CD4-positive, alpha-beta T cell treated with Interleukin-12 subunit alpha and Interleukin-12 subunit beta, for 1 hour (primary cell): ENCODE measurements around the gene PTGIR.

Experiments
- DNase-seq: peaks from one replicate; pipeline ENCODE4 v3.0.0-alpha.2; 2020

The PTGIR gene

DNA sequence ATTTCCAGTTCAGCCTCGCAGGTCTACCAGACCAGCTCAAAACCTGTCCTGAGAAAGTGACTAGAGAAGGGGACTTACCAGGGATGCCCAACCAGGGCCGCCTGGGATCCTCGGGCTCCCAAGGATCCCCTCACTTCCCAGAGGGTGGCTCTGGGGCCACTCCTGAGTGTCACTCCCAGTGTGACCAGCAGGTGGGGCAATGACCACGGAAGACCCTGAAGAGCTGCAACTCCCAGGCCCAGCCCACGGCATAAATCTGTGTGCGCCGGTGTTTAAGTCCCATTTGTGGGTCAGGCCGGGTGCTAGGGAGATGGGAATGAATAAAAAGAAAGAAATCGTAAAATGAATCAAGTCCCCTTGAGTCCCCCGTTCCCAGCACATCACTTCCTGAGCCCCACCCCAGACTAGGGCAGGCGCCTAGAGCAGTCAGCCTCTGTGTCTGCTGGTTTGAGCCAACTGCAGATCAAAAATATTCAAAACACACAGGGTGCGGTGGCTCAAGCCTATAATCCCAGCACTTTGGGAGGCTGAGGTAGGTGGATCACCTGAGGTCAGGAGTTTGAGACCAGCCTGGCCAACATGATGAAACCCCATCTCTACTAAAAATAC is 10.7 kb downstream of the PTGIR start:
- DNase-seq, result peak; percentile 81

- no peak for DNase-seq
Measured at GRCh38 chr19:46613525-46613924, 11.4 kb downstream of the PTGIR start.

- DNase-seq, result no peak
Measured at GRCh38 chr19:46611776-46612175, 13.1 kb downstream of the PTGIR start.

GRCh38 chr19:46610851-46611770 is 13.8 kb downstream of the PTGIR start:
- DNase-seq, result peak; percentile 60

- no peak for DNase-seq
Measured at GRCh38 chr19:46610413-46610775, 14.5 kb downstream of the PTGIR start.

DNA sequence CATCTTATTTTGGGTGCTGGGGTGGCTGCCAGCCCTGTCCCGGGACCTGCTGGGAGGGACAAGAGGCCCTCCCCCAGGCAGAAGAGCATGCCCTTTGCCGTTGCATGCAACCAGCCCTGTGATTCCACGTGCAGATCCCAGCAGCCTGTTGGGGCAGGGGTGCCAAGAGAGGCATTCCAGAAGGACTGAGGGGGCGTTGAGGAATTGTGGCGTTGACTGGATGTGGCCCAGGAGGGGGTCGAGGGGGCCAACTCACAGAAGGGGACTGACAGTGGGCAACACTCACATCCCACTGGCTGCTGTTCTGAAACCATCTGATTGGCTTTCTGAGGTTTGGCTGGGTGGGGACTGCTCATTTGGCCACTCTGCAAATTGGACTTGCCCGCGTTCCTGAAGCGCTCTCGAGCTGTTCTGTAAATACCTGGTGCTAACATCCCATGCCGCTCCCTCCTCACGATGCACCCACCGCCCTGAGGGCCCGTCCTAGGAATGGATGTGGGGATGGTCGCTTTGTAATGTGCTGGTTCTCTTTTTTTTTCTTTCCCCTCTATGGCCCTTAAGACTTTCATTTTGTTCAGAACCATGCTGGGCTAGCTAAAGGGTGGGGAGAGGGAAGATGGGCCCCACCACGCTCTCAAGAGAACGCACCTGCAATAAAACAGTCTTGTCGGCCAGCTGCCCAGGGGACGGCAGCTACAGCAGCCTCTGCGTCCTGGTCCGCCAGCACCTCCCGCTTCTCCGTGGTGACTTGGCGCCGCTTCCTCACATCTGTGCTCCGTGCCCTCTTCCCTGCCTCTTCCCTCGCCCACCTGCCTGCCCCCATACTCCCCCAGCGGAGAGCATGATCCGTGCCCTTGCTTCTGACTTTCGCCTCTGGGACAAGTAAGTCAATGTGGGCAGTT is 15.1 kb downstream of the PTGIR start:
- DNase-seq, result no peak

- no peak for DNase-seq
Measured at GRCh38 chr19:46608581-46609345, 16.1 kb downstream of the PTGIR start.

DNA sequence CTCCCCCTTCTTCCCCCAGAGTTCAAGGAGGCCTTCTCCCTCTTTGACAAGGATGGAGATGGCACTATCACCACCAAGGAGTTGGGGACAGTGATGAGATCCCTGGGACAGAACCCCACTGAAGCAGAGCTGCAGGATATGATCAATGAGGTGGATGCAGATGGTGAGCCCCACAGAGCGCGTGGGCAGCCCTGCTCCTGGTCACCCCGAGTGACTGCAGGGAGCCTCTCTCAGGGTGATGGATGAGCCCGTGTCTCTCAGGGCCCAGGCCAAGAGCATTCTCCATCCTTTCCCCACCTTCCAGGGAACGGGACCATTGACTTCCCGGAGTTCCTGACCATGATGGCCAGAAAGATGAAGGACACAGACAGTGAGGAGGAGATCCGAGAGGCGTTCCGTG is 16.7 kb downstream of the PTGIR start:
- no peak for DNase-seq

- DNase-seq, result no peak
Measured at GRCh38 chr19:46607448-46607841, 17.4 kb downstream of the PTGIR start.

GRCh38 chr19:46606681-46607447 is 18.0 kb downstream of the PTGIR start:
- no peak for DNase-seq

- DNase-seq, result no peak
Measured at GRCh38 chr19:46606019-46606418, 18.9 kb downstream of the PTGIR start.

DNA sequence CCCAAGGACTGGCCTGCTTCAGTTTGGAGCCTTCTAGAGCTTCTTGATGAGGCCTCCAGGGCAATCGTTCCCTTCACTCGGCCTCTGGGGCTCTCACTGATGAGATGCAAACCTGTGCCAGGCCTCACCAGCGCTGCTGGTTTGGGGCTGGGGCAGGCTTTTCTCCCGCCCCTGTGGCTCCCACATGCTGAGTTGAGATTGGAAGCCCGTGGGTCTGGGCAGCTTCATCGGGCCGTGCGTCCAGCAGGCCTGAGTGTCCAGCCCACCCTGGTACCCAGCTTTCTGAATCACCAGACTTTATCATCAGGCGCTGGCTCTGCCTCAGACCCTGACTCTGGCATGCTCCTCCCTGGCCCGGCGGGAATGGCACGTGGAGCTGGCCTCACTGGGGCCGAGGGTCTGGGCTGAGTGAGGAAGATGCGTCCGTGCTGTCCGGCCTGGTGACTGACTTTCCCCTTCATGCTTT is 19.5 kb downstream of the PTGIR start:
- DNase-seq, result no peak

- no peak for DNase-seq
Measured at GRCh38 chr19:46604781-46605355, 20.0 kb downstream of the PTGIR start.

DNA sequence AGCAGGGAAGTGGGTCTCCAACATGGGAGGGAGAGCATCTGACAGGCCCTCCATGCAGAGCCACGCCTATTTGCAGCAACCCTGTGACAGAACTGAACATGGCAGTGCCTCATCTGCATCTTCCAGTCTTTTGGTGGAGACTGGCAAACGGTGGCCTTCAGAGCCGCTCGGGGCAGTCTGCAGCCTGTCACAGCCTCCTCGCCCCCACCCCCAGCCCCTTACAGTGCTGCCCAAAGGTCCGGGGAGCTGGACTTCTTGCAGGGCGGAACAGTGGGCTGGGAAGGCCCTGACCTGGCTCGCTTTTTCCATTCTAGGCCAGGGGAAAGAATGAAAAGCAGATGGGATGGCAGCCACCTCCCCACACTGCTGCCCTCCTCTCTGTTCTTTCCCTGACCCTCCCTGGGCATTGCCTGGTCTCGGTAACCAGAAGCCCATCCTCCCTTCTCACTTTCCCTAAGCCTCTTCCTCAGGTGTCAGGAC is 21.1 kb downstream of the PTGIR start:
- DNase-seq, result no peak

GRCh38 chr19:46603195-46603637 is 21.7 kb downstream of the PTGIR start:
- peak; percentile 17 for DNase-seq

GRCh38 chr19:46602392-46603194 is 22.3 kb downstream of the PTGIR start:
- DNase-seq, result peak; percentile 20

DNA sequence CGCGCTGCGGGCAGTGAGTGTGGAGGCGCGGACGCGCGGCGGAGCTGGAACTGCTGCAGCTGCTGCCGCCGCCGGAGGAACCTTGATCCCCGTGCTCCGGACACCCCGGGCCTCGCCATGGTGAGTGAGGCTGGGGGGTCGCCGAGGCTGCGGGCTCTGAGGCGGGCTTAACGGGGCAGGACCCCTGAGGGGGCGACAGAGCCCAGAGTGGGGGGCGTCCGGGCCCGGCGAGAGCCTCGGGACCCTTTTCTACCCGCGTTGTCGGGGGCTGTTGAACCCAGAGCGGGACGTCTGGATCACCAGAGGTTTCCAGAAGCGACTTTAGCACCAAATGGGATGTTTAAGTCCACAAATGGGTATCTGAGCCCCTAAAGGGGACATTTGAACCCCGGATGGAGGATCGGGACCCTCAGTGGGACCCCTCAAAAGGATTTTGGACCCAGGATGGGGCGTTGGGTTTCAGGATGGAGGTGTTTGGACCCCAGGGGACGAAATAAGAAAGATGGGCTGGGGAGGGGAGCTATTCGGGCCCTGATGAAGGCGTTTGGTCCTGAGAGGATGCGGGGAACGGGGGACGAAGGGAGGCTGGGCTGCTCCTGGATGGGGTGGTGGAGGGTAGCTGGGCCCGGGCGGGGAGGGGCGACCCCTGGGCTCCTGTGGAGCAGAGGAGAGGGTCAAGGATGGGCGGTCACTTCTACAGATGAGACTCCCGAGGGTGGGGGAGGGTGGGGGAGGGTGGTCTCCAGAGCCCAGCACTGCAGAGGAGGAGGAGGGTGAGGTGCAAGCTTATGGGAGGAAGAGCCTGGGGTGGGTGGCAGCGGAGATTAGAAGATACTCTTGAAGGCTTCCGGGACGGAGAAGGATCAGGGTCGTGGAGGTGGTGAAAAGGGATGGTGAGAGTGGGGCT is 23.3 kb downstream of the PTGIR start, which contains the start of gene CALM3:
Gene CALM3, plus strand, starts transcription at position 13 of the 907 bp plus-strand sequence. Its CDS starts 105 bp downstream, at position 118.
- DNase-seq, result no peak

- peak; percentile 98 for DNase-seq
Measured at GRCh38 chr19:46600384-46601317, 24.2 kb downstream of the PTGIR start.
